ENCODE results near the gene MGLL.

The MGLL gene

DNA sequence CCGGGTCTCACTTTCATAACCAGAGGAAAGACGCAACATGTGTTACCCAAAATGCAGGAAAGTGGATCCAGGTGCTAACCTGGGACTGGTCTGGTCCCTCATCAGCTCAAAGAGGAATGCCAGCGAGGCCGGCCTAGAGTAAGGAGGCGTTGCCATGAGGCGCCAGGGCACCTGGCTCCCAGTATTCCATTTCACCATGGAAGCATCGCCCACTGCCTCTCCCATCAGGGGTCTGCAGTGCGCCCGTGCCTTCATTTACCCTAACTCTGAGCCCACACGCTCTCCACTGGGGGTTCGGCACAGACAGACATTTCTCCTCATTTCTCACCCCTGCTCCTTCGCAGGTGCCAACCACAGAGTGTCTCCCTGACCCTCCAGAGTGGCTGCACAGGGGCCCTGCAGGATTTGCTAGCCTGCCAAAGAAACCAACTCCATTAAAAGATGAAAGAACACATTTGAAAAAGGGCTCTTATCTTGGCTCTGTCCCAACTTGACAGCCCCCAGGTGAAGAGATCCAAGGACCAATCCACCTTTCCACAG is 88.1 kb downstream of the MGLL start:
- peaks cover 51 to 100% (median 72%) of the 10 kb centered on the region in 10 experiments for H3K4me1 ChIP-seq
- peak overlapping the region; percentile 75 to 98 (median 88) for H3K4me2 ChIP-seq
- H3K36me3 ChIP-seq: no peaks in the 10 kb centered on the region
- peak overlapping the region in 9 of 11 experiments; percentile 4 to 85 (median 58); a peak in 14 of 22 replicates for H3K27ac ChIP-seq
- H3K4me3 ChIP-seq: peak overlapping the region in 5 of 10 experiments; percentile 13 to 53 (median 32); a peak in 6 of 20 replicates
- peak overlapping the region in 6 of 11 experiments; percentile 3 to 78 (median 65); a peak in 8 of 22 replicates for H3K9ac ChIP-seq
- no peak for TF ChIP-seq Cebpa-rat (IDR thresholded peaks at IDR 0.05)
- H4K20me1 ChIP-seq: no peaks in the 10 kb centered on the region
- H3K27me3 ChIP-seq: peaks cover 0 to 4% (median 0%) of the 10 kb centered on the region in 11 experiments; a peak in 3 of 22 replicates
- no peaks in the 10 kb centered on the region for H3K9me3 ChIP-seq (replicated peaks in 1 of 11)

GRCh38 chr3:127733781-127734180 is 88.5 kb downstream of the MGLL start:
- Histone ChIP-seq H3K36me3 (no peaks in the 10 kb centered on the region), H3K9ac (no peak overlapping the region; a peak in 1 of 22 replicates), H3K27me3 (peaks cover 0 to 4% (median 0%) of the 10 kb centered on the region in 11 experiments; a peak in 2 of 22 replicates), H3K27ac (peak overlapping the region in 6 of 11 experiments; percentile 9 to 85 (median 57); a peak in 10 of 22 replicates), H3K9me3 (replicated peaks in 1 of 11) (no peaks in the 10 kb centered on the region), H3K4me1 (peaks cover 51 to 100% (median 76%) of the 10 kb centered on the region in 10 experiments), H3K4me3 (peak overlapping the region in 2 of 10 experiments; percentile 32 to 53; a peak in 2 of 20 replicates), H3K4me2 (peak overlapping the region; percentile 75 to 98 (median 88)), H4K20me1 (no peaks in the 10 kb centered on the region)
- TF ChIP-seq Cebpa-rat (IDR thresholded peaks at IDR 0.05): no peak

GRCh38 chr3:127732879-127733350 is 89.4 kb downstream of the MGLL start:
- Histone ChIP-seq H3K4me3 (no peak overlapping the region), H3K27ac (peak overlapping the region in 7 of 11 experiments; percentile 21 to 85 (median 64); a peak in 13 of 22 replicates)

DNA sequence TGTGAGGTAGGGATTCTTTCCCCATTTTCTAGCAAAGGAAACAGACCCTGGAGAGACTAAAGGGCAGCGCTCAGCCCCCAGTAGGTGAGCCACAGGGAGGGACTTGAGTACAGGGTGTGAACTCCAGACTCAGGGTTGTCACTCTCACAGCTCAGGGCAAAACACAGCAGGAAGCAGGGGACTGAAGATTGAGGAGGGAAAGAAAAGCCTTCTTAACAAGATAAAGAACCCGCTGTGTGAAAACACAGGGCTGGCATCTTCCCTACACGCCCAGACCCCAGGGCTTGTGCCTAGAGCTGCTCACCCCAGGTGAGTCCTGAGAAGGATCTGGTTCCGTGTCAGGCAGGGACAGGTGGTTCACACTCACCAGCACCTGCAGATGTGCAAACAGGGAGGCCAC is 90.0 kb downstream of the MGLL start:
- Histone ChIP-seq H3K27me3 (no peaks in the 10 kb centered on the region), H3K36me3 (no peaks in the 10 kb centered on the region), H4K20me1 (no peaks in the 10 kb centered on the region), H3K4me2 (peak overlapping the region in 9 of 11 experiments; percentile 77 to 98 (median 88); a peak in 13 of 22 replicates), H3K27ac (peak overlapping the region in 7 of 11 experiments; percentile 21 to 85 (median 64); a peak in 13 of 22 replicates), H3K9me3 (replicated peaks in 1 of 11) (peaks cover 0 to 12% (median under 1%) of the 10 kb centered on the region in 11 experiments; a peak in 6 of 22 replicates), H3K4me3 (no peak overlapping the region), H3K4me1 (peaks cover 44 to 96% (median 71%) of the 10 kb centered on the region in 10 experiments), H3K9ac (peak overlapping the region in 2 of 11 experiments; percentile 7 to 27; a peak in 3 of 22 replicates)
- no peak for TF ChIP-seq Cebpa-rat (IDR thresholded peaks at IDR 0.05)

More at GRCh38 chr3:127732879-127733350, 89.4 kb downstream of the MGLL start:
- Histone ChIP-seq H3K4me1 (peaks cover 45 to 99% (median 72%) of the 10 kb centered on the region in 10 experiments), H3K9me3 (replicated peaks in 1 of 11) (0 out of 22 replicates have a peak, but pooled peaks cover 0 to 8% (median 0%) of the 10 kb centered on the region in 11 experiments), H3K36me3 (no peaks in the 10 kb centered on the region), H3K4me2 (peak overlapping the region; percentile 75 to 98 (median 88); a peak in 19 of 22 replicates), H3K9ac (peak overlapping the region in 1 of 11 experiments; percentile 27; a peak in 1 of 22 replicates), H4K20me1 (no peaks in the 10 kb centered on the region), H3K27me3 (no peaks in the 10 kb centered on the region)
- TF ChIP-seq Cebpa-rat (IDR thresholded peaks at IDR 0.05): no peak

DNA sequence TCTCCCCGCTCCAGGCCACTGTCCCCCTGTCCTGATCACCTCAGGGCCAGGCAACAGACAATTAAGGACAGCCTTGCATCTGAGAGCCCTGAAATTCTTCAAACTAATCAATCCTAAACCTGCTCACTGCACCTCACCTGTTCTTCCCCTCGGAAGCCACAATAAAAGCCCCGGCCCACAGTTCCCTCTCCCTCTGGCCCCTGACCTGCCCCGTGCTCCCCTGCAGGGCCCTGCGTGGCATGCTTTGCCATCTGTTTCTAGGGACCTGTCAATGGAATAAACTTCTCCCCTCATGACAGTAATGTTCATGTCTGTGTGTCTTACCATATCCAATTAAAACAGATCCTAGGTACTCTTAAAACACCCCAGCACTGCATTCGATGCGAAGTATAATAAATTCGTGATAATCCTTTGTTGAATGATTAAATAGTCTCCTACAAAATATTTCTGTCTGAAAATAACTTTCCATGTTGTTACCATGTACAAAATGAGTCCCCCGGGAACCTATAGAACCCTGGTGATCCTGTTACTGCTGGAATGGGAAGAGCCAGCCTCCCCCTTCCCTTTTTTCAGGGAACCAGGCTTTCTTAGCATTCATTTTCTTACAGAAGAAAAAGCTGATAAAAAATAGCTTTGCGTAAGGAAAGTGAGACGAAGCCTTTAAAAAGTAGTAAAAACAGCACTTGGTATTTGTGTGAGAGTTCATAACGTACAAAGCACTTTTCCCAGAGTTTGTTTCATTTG is 90.6 kb downstream of the MGLL start:
- H3K36me3 ChIP-seq: no peaks in the 10 kb centered on the region
- H3K27me3 ChIP-seq: no peaks in the 10 kb centered on the region
- peak overlapping the region in 6 of 11 experiments; percentile 35 to 85 (median 68); a peak in 11 of 22 replicates for H3K27ac ChIP-seq
- H3K9ac ChIP-seq: peak overlapping the region in 4 of 11 experiments; percentile 7 to 53 (median 34); a peak in 4 of 22 replicates
- peaks cover 0 to 18% (median 4%) of the 10 kb centered on the region in 11 experiments; a peak in 7 of 22 replicates for H3K9me3 ChIP-seq (replicated peaks in 1 of 11)
- peak overlapping the region in 4 of 11 experiments; percentile 91 to 98 (median 96); a peak in 7 of 22 replicates for H3K4me2 ChIP-seq
- no peak for TF ChIP-seq Cebpa-rat (IDR thresholded peaks at IDR 0.05)
- H3K4me3 ChIP-seq: no peak overlapping the region
- H4K20me1 ChIP-seq: no peaks in the 10 kb centered on the region
- H3K4me1 ChIP-seq: peaks cover 43 to 96% (median 66%) of the 10 kb centered on the region in 10 experiments

DNA sequence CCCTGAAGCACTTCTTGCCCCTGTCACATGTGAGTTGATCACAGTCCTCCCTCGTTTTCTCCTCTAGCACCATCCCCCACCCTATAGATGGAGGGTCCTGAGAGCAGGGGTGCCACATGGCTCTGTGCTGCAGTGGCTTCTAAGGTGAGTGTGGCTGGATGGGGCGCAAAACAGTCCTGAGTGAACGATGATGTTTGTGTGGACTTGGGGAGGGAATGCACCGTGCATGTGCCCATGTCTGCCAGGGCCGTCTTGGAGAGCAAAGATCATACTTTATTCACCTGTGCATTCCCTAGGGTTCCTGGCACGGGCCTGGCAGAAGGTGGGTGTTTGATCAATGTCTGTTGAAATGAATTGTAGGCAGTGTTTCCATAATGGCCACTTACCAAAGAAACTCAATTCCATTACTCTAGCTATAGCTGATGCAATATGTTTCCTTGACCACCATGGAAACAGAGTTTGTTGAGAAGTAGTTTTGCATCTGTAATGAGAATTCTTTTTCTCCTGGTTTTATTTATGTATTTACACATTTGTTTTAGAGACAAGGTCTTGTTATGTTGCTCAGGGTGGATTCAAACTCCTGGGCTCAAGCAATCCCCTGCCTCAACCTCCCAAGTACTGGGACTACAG is 91.5 kb downstream of the MGLL start:
- H3K27ac ChIP-seq: peak overlapping the region in 9 of 11 experiments; percentile 25 to 85 (median 74); a peak in 15 of 22 replicates
- no peak for TF ChIP-seq Cebpa-rat (IDR thresholded peaks at IDR 0.05)

DNA sequence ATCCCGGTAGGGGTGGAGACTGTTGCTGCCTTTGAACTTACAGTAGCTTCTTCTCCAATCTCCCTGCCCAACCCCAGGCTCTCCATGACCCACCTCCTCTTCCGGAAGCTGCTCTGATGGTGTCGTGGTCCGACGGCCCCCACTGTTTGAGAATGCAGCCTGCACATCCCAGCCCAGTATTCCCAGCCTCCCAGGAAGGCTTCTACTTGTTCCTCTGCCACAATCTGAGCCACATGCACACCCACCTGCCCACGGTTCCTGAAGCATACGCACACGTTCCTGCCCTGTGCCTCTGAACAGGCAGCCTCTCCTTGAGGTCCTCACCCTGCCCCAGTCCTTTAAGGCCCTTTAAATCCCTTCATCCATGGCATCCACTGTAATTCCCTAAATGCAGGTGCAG is 92.1 kb downstream of the MGLL start:
- Histone ChIP-seq H3K4me1 (peaks cover 28 to 90% (median 51%) of the 10 kb centered on the region in 10 experiments), H4K20me1 (no peaks in the 10 kb centered on the region), H3K4me2 (peak overlapping the region in 9 of 11 experiments; percentile 19 to 98 (median 80); a peak in 17 of 22 replicates), H3K27ac (peak overlapping the region in 10 of 11 experiments; percentile 25 to 85 (median 68); a peak in 17 of 22 replicates), H3K27me3 (no peaks in the 10 kb centered on the region), H3K9me3 (replicated peaks in 1 of 11) (peaks cover 0 to 30% (median 4%) of the 10 kb centered on the region in 11 experiments; a peak in 8 of 22 replicates), H3K36me3 (no peaks in the 10 kb centered on the region), H3K4me3 (0 out of 20 replicates have a peak overlapping the region, but pooled peaks of 1 of the 10 experiments have one; percentile 37), H3K9ac (peak overlapping the region in 6 of 11 experiments; percentile 40 to 69 (median 56); a peak in 11 of 22 replicates)
- TF ChIP-seq Cebpa-rat (IDR thresholded peaks at IDR 0.05): no peak

More for the DNA sequence above, 91.5 kb downstream of the MGLL start:
- Histone ChIP-seq H3K4me2 (peak overlapping the region in 6 of 11 experiments; percentile 75 to 98 (median 88); a peak in 12 of 22 replicates), H3K36me3 (no peaks in the 10 kb centered on the region), H3K9ac (peak overlapping the region in 2 of 11 experiments; percentile 54 to 69; a peak in 4 of 22 replicates), H4K20me1 (no peaks in the 10 kb centered on the region), H3K4me1 (peaks cover 34 to 94% (median 57%) of the 10 kb centered on the region in 10 experiments), H3K27me3 (no peaks in the 10 kb centered on the region), H3K9me3 (replicated peaks in 1 of 11) (peaks cover 0 to 24% (median 4%) of the 10 kb centered on the region in 11 experiments; a peak in 8 of 22 replicates), H3K4me3 (no peak overlapping the region)
